Osteocyte (in vitro differentiated cells): ENCODE measurements around the gene PNMA3. TPM values are rescaled to one million over a fixed set of nuclear protein-coding genes. Genes with fewer than 3 reads are reported as not detected.
"Not testable (repeated sequence)": the region's sequence is repeated elsewhere in the genome, so short reads cannot be mapped to it uniquely, and the experiment has no call there.

Experiments used
- DNase-seq: peaks from one replicate; pipeline ENCODE4 v3.0.0; 2021; ENCODE audit warnings: mixed read lengths; ENCODE audit not compliant: unreplicated experiment; ENCODE audit errors: extremely low spot score
- H3K27ac Mint-ChIP-seq: one replicate; pipeline ENCODE4 v1.8.0; 2021; ENCODE audit warnings: mild to moderate bottlenecking, mixed read lengths; ENCODE audit not compliant: unreplicated experiment
- H3K27me3 Mint-ChIP-seq: one replicate; pipeline ENCODE4 v1.8.0; 2021; ENCODE audit warnings: mixed read lengths; ENCODE audit not compliant: unreplicated experiment
- H3K36me3 Mint-ChIP-seq: one replicate; pipeline ENCODE4 v1.8.0; 2021; ENCODE audit warnings: mixed read lengths; ENCODE audit not compliant: unreplicated experiment
- H3K4me1 Mint-ChIP-seq: one replicate; pipeline ENCODE4 v1.8.0; 2021; ENCODE audit warnings: mixed read lengths; ENCODE audit not compliant: unreplicated experiment
- H3K4me3 Mint-ChIP-seq: one replicate; pipeline ENCODE4 v1.8.0; 2021; ENCODE audit warnings: mild to moderate bottlenecking, moderate library complexity, mixed read lengths; ENCODE audit not compliant: unreplicated experiment
- H3K9me3 Mint-ChIP-seq: one replicate; pipeline ENCODE4 v1.8.0; 2021; ENCODE audit warnings: mixed read lengths; ENCODE audit not compliant: unreplicated experiment
- total RNA-seq: library from RNA; stranded (reverse); gene quantifications from 2 replicates; pipeline ENCODE4 v1.2.1, GENCODE V29; 2021
- TF ChIP-seq, protein P1 (sequence below): fragments of 200-600 bp; sonication (generic); IDR thresholded peaks from 2 replicates; pipeline ENCODE4 v1.5.0; 2021; ENCODE audit warnings: antibody characterized with exemption, mild to moderate bottlenecking, moderate library complexity

PNMA3 gene
- total RNA-seq, 1 donor from 2014 or later = not detected

DNA sequence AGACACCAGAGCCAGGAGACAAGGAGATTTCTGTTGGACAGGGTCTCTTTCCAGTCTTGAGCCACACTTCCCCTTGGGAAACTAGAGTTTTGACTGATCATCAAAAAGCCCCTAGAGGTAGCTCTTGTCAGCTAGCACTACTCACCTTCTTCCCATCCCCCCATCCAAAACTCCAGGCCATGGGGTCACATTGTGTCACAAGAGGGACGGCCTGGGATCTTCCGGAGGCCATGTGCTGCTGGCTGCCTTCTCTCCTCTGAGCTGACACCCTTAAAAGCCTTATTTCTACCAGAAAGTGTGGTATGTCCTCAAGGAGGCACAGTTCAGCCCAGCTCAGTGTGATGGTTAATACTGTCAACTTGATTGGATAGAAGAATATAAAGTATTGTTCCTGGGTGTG, 7.8 kb downstream of the PNMA3 start:
- TF ChIP-seq, protein P1, sequence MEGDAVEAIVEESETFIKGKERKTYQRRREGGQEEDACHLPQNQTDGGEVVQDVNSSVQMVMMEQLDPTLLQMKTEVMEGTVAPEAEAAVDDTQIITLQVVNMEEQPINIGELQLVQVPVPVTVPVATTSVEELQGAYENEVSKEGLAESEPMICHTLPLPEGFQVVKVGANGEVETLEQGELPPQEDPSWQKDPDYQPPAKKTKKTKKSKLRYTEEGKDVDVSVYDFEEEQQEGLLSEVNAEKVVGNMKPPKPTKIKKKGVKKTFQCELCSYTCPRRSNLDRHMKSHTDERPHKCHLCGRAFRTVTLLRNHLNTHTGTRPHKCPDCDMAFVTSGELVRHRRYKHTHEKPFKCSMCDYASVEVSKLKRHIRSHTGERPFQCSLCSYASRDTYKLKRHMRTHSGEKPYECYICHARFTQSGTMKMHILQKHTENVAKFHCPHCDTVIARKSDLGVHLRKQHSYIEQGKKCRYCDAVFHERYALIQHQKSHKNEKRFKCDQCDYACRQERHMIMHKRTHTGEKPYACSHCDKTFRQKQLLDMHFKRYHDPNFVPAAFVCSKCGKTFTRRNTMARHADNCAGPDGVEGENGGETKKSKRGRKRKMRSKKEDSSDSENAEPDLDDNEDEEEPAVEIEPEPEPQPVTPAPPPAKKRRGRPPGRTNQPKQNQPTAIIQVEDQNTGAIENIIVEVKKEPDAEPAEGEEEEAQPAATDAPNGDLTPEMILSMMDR = no peak
- H3K27me3 Mint-ChIP-seq = no peaks in the 10 kb centered on the region

DNA sequence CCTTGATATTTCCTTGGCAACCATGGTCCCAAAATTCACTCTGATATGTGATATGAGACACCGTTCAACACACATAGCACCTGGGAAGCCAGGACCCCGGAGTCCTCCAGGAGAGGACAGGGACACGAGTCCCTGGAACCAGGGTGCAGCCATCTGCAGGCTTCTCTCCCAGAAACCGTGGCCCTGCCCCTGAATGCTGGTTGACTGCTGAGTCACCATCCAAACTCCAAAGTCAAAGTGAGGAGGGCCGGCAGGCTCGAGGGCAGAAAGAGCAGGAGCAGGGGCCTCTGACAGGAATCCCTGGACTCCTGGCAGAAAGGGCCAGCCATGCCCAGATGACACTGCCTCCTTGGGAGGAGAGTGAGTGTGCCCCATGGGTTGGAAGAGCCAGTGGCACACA, 9.1 kb downstream of the PNMA3 start:
- no peak for DNase-seq
- Mint-ChIP-seq H3K4me3 (no peak overlapping the region), H3K4me1 (no peaks in the 10 kb centered on the region), H3K27ac (no peak overlapping the region), H3K9me3 (no peaks in the 10 kb centered on the region), H3K27me3 (no peaks in the 10 kb centered on the region), H3K36me3 (no peaks in the 10 kb centered on the region)
- TF ChIP-seq, protein P1 = no peak

More for the DNA sequence above, 7.8 kb downstream of the PNMA3 start:
- Mint-ChIP-seq H3K9me3 (no peaks in the 10 kb centered on the region), H3K4me1 (no peaks in the 10 kb centered on the region), H3K27ac (no peak overlapping the region), H3K4me3 (no peak overlapping the region), H3K36me3 (no peaks in the 10 kb centered on the region)
- no peak for DNase-seq

DNA sequence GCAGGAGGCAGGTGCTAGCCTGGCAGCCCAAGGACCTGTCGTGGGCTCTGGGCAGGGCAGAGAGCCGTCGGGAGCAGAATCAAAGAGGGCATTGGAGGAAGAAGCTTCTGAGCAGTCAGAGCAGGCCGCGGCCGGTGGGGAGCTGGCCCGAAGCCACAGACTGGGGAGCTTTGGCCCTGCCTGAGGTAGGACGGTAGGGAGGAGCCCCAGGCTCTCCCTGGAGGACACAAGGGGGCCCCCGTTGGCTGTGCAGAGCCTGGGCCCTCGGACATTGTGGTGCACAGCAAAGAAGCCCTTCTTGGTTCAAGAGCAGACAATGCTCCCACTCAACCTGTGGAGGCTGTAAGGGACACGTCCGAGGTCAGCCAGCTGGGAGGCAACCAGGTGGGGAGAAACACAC, 10.1 kb downstream of the PNMA3 start:
- H3K27ac Mint-ChIP-seq, H3K36me3 Mint-ChIP-seq, H3K4me3 Mint-ChIP-seq: not testable (repeated sequence)

DNA sequence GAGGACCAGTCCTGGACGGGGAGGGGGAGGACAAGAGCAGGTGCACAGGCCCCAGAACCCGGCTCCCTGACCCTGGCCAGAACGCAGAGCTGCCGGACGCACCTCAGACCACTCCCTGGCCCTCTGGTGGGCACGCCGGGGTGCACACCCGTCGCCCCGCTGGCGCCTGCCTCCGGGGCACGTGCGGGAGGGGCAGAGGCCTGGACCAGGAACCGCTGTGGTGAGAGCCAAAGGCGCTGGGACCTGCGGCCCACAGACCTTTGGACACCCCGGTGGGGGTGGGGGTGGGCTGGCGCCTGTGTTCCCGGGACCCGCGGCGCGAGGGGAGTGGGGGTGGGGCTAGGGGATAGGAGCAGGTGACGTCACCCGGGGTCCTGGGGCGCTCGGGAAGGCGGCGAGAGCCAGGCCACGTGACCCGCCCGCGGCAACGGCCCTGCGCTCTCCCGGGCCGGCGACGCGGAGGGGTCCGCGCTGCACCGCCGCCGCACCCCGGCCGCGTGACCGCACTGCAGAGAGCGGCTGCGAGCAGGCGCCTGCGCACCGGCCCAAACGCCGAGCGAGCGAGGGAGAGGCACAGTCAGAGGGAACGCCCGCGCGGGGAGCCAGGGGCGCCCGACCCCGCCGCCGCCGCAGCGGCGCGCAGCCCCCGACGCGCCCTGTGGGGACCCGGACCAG, 15.8 kb downstream of the PNMA3 start, which contains the start of gene PNMA6A:
Gene PNMA6A (plus strand): TSS at position 546 of the 675 bp plus-strand sequence. CDS start 609 bp downstream, outside the sequence.
- H3K36me3 Mint-ChIP-seq, H3K4me3 Mint-ChIP-seq, H3K9me3 Mint-ChIP-seq, H3K27ac Mint-ChIP-seq, H3K27me3 Mint-ChIP-seq, H3K4me1 Mint-ChIP-seq, DNase-seq: not testable (repeated sequence)

More for the DNA sequence above, 10.1 kb downstream of the PNMA3 start:
- not testable (repeated sequence) for DNase-seq, H3K9me3 Mint-ChIP-seq, H3K27me3 Mint-ChIP-seq, H3K4me1 Mint-ChIP-seq

DNA sequence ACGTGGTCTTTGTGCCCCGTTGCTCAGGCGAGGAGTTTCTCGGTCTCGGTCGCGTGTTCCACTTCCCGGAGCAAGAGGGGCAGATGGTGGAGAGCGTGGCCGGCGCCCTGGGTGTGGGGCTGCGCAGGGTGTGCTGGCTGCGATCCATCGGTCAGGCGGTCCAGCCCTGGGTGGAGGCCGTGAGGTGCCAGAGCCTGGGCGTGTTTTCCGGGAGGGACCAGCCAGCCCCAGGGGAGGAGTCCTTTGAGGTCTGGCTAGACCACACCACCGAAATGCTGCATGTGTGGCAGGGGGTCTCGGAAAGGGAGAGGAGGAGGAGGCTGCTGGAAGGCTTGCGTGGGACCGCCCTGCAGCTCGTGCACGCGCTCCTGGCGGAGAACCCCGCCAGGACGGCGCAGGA, 17.1 kb downstream of the PNMA3 start:
- not testable (repeated sequence) for H3K4me1 Mint-ChIP-seq, H3K36me3 Mint-ChIP-seq, H3K4me3 Mint-ChIP-seq, H3K9me3 Mint-ChIP-seq, DNase-seq, H3K27ac Mint-ChIP-seq, H3K27me3 Mint-ChIP-seq

DNA sequence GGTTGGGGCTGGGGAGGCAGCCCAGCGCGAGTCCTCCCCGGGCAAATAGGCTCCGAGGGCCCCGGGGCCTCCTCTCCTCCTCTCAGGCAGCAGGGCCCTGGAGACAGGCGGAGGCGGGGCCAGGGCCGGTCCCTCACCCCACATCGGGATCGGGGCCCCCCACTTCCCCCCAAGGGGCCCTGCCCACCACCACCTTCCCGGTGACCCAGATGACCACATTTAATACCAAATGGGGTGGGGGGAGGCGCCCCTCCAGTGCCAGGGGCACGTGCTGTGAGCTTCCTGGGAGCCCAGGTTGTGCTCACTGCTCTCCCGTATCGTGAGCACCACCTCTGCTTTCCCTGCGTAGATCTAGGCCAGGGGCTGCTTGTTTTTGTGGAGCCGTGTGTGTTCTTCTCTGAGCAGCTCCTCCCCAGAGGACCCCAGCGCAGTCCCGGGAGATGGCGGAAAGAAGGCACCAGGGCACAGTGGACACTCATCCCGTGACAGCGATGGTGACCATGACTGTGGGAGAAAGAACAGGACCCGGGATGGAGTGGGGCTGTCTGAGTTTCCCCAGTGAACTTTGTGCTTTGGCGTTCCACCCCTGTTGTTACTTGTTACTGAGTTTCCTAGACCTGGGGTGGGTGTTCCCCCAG, 18.1 kb downstream of the PNMA3 start:
- H3K4me1 Mint-ChIP-seq = no peaks in the 10 kb centered on the region
- no peak overlapping the region for H3K27ac Mint-ChIP-seq
- H3K4me3 Mint-ChIP-seq = no peak overlapping the region
- TF ChIP-seq, protein P1 = no peak
- DNase-seq = no peak
- H3K36me3 Mint-ChIP-seq = no peaks in the 10 kb centered on the region
- H3K27me3 Mint-ChIP-seq = no peaks in the 10 kb centered on the region
- H3K9me3 Mint-ChIP-seq = no peaks in the 10 kb centered on the region
